HG03565 (cell line): Measurements from ENCODE around the gene LSM5.
"Not testable (repeated sequence)": the region's sequence is repeated elsewhere in the genome, so short reads cannot be mapped to it uniquely, and the experiment has no call there.

ENCODE experiments used
- ATAC-seq: cut with Tn5 transposase; IDR thresholded peaks from one replicate; pipeline ENCODE4 v1.9.1; 2021; ENCODE audit warnings: mild to moderate bottlenecking, moderate library complexity; ENCODE audit not compliant: unreplicated experiment

The LSM5 gene

DNA sequence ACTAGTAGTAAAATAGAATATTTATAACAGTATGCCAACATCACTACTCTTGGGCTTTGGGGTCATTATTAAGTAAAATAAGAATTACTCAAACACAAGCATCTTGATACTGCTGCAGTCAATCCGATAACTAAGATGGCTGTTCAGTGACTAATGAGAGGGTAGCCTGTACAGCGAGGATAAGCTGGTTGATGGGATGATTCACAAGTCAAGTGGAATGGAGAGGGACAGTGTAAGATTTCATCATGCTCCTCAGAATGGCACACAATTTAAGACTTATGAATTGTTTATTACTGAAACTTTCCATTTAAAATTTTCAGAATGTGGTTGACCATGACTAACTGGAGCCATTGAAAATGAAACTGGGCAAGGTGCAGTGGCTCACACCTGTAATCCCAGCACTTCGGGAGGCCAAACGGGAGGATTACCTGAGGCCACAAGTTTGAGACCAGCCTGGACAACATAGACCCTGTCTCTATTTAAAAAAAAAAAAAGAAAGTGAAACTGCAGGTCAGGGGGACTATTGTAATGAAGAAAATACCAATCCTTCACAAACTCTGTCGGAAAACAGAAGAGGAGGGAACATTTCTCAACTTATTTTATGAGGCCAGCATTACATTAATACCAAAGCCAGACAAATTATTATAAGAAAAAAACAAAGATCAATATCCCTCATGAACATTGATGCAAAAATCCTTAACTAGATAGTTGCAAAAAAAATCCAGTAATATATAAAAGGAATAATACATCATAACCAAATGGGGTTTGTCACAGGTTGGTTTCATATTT lies 16.3 kb upstream of the LSM5 start:
- ATAC-seq = no peak

DNA sequence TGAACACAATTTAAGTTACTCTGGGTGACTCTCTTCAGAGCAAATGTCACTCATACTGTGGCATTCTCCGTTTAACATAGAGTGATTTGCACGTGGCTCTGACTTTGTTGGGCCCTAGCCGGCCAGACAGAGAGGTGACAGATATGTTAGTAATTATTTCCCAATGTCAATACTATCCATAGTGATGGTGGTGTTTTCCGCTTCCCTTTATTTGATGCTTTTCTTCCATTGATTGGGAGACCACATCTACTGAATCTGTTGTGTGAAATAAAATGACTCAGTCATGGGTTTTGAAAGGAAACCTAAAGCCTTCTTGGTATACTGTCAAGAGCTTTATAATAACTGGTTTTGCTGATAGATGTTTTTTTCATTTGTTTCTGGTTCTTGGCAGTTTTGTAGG lies 12.5 kb upstream of the LSM5 start:
- ATAC-seq = no peak

DNA sequence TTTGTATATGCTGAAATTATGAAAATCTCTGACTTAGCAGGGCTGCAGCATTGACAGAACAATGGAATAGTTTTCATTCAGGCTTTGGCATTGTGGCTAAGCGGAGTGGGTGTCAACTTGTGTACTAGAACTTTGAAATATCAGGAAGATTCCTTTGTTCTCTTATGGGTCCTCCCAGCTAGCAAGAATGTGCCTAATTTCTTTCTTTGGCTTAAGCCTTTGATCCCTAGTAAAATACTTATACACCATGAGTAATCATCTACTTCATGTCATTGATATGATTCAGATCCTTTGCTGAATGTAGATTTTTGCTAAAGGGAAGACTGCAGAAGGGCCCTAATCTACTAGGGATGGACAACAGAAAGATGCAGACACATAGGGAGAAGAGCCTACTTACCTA lies 11.3 kb upstream of the LSM5 start:
- no peak for ATAC-seq

DNA sequence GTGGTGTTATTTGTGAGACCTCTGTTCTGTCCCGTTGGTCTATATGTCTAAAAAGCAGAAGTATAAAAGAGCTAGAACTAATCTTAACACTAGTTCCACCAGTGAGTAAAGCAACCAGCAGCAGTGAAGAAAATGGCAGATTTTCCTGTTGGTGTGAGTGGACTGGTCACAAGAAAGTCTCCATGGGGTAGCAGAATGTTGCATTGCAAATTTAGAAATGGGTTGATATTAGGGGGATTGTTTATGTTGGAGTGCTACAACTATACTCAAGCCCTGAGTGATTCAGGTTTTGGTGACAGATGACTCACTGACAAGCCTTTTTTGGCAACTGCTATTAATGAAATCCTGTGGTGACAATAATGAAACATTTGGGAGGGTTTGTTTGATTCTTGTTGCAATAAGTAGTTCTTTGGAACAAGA lies 10.8 kb upstream of the LSM5 start:
- peak; percentile 67 for ATAC-seq

DNA sequence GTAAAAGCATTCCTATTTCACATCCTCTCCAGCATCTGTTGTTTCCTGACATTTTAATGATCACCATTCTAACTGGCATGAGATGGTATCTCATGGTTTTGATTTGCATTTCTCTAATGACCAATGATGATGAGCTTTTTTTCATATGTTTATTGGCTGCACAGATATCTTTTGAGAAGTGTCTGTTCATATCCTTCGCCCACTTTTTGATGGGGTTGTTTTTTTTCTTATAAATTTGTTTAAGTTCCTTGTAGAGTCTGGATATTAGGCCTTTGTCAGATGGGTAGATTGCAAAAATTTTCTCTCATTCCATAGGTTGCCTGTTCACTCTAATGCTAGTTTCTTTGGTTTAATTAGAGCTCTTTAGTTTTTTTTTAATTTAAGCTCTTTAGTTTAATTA lies 10.0 kb upstream of the LSM5 start:
- not testable (repeated sequence) for ATAC-seq

DNA sequence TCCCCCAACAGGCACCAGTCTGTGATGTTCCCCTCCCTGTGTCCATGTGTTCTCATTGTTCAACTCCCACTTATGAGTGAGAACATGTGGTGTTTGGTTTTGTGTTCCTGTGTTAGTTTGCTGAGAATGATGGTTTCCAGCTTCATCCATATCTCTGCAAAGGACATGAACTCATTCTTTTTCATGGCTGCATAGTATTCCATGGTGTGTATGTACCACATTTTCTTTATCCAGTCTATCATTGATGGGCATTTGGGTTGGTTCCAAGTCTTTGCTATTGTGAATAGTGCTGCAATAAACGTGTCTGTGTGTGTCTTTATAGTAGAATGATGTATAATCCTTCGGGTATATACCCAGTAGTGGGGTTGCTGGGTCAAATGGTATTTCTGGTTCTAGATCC lies 9.6 kb upstream of the LSM5 start:
- not testable (repeated sequence) for ATAC-seq

DNA sequence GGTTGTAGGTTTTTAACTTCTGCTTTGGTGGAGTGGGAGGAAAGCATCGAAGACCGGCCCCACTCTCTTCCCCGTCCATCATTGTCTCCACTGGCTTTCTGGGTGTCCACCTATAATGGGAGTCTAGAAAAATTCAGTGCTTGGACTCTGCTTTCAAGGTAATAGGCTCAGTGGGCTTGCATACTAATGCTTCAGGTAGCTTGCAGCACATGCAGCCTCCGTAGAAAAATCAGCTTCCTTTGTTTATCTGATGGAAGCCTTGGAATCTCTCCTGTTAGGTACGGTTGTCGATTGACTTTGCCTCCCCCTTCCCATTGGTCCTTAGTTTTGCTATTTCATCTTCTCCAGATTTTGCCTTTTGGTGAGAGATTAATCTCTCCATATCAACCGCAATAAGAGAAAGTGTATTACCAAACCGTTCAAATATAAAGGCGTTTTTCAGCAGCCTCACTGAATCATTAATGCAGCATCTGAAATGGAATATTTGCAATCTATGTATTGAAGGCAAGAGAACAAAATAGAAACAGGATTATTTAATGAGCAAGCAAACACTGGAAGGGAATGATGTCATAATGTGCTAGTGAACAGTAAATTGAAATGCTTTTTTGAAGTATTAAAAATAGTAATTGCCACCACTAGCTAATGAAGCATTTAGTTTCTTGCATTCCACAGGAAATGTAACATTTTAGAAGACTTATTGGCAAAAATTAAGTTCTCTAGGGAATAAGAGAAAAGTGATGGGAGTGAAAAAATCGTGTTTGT lies 6.1 kb upstream of the LSM5 start:
- ATAC-seq = no peak

DNA sequence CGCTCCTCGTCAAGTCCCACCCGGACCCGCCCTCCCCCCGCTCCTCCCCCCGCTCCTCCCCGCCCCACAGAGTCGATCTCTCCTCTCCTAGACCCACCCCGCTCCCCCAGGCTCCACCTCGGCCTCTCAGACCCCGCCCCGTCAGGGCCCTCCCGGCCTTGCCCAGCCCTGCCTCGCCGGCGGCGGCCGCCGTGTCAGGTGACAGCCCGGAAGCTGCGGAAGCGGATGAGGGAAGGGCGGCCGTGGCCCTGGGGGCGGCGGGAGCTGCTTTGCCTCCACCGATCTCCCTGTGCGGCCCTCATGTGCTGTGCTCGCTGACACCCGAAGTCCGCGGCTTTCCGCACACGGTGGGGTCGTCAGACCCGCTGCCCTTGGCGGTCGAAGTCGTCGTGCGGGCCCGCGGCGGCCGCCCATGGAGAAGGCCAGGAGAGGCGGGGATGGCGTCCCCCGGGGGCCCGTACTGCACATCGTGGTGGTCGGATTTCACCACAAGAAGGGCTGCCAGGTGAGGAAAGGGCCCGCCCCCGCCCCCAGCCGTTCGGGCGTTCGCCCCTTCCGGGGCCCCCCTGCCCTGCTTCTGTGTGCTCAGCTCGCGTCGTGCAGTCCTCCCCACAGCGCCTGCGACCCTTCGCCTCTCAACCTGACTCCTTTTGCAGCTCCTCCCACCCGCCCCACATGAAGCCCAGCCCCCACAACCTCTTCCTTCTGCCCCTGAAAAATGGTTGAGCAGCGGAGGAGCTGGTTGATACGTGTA lies 5.3 kb upstream of the LSM5 start, which contains the start of gene AVL9:
TSS of gene AVL9 (plus strand) at position 192 of the 754 bp plus-strand sequence. CDS start at position 413, 221 bp downstream.
- ATAC-seq = peak; percentile 88

DNA sequence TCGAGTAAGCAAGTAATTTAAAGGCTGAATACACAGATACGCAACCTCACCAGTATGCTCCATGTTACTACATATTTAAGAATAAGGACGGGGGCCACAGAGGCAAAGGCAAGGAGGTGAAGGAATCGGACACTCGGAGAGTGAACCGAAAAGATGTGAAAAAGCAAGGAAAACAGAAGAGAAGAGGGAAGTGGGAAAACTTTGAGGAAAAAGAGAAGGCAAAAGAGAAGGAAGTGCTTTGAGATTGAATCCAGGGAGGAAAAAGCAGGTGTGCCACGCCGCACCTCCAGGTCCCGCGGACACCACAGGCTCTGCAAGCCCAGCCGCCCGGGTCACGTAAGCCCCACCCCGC lies 4.7 kb upstream of the LSM5 start:
- peak; percentile 12 for ATAC-seq

DNA sequence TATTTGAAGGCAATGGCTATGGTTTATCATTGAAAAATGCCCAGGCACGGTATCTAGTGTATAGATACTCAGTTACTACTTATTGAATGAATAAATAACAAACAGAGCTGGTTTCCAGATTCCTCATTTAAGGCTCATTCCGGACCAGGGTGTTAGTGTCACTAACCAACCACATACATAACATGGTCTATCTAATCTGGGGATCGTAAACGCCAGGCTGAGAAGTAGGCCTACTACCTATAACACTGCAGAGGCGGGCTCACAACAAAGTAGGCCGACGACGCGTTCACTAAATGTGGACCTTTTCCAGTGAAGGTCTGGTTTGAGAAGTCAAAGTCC lies 423 bp downstream of the LSM5 start:
- no peak for ATAC-seq

DNA sequence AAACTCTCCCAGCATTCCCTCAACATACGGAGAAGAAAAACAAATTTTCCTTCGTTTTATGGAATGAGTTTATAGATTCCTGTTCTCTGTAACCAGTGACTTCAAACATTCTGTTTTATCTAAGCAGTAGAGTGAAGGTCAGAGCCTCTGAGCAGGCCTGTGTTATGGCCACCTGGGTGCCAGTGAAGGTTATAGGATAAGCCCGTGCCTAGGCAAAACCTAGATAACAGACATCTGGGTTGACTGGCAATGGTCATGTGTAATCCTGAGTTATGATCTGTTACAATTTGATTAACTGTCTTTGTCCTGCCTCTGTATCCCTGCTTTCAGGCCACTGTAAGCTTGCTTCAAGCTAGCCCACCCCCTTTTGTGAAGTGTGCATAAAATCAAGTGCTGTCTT lies 8.3 kb downstream of the LSM5 start:
- no peak for ATAC-seq

DNA sequence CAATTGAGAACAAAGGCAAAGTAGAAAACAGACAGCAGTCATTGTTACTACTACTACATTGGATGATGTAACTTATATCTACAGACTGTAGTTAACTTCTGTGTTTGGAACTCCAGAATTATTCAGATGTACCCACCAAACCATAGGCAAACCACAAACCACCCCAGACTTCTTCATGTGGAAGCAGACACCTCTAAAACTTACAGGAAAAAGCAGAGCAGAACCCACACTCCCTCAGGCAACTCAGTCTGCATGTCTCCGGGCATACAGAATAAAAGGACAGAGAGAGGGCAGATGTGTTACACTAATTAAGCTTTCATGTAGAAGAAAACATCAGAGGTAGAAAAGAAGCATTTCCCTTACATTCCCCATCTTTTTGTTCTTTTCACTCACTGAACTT lies 9.0 kb downstream of the LSM5 start:
- no peak for ATAC-seq

DNA sequence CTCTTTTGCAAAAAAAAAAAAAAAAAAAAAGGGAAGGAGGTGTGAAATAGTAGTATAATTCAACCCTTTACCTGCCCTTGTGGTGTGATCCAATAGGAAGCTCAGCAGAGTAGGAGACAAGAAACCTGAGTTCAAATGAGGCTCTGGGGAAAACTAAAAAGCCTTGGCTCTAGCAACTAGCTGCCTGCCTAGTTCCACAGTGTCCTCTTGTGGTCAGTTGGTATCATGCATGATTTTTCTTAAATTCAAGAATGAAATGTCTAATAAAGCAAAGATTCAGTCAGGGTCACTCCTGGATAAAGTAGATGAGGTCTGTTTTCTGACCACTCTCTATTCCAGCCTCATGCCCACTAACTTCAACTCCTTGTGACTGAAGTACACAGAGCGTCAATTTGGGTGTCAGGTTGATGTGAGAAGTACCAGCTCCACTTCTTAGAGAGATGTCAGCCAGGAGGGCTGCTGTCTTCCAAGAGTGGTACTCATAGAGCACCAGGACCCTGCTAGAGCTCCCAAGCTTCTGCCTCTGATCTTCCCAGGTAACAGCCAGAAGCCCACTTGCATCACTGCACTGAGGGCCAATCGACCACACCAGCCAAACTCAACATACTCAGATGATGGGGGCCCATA lies 10.5 kb downstream of the LSM5 start:
- ATAC-seq = no peak

DNA sequence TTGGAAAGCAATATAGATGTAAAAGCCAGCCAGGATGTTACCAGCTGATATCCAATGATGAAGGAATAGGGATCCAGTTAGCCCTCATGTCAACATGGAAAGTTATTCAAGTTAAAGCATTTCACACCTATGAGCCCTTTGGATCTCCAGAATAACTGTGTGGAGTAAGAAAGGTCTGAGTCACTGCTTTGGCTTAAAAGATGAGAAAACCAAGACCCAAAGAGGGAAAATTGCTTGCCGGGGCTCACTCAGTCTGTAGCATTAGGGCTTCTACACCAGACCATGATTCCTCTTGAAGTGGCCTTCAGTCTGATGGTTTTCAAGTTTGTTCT lies 12.6 kb downstream of the LSM5 start:
- ATAC-seq = no peak

DNA sequence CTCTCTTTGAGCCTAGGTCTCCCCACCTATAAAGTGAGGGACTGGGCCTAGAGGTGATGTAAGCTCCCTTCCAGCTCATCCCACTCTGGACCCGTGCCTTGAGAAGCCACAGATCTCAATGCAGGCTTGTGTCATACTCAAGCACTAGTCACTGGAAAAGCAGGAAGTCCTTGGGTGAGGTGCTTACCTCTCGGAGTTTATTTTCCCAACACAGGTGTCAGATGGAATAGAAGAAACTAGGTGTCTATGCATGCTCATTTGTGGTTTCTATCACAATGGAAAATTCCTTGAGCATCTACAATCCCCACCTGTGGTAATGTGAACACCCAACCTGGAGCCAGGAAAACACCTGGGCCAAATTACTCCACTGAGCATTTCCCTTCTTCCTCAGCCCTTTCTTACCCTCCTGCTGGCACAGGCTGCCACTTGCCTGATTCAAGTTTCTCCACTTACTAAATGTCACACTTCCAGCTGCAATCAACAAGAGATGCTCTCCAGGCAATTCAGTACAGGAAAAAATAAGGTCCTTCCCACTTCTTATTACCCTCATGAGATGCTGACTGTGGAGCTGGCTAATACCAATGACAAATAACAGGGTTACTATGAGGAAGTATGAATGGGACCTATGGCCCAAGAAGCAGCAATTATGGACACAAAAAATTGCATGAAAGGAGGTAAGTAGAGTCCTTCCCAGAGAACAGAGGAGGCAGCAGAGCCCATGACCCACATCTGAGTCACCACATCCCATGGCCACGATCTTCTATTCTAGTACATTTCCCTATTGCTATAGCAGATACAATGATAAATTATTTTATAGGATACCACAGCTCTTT lies 13.1 kb downstream of the LSM5 start:
- ATAC-seq = no peak

DNA sequence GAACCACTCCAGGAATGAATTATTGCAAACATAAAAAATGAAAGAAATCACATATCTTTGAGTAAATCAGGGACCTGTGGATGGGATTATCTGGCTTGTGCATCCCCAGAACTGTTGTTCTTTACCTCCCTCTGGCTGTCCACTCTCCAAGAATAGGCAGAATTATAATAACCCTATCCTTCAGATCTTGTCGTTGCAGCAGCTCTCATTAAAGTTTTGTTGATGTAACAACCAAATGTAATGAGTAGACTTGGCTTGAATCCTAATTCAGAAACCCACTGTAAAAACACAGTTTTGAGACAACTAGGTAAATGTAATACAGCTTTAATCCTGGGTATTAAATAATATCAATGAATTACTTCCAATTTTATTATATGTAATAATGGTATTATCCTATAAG lies 16.2 kb downstream of the LSM5 start:
- ATAC-seq = no peak

DNA sequence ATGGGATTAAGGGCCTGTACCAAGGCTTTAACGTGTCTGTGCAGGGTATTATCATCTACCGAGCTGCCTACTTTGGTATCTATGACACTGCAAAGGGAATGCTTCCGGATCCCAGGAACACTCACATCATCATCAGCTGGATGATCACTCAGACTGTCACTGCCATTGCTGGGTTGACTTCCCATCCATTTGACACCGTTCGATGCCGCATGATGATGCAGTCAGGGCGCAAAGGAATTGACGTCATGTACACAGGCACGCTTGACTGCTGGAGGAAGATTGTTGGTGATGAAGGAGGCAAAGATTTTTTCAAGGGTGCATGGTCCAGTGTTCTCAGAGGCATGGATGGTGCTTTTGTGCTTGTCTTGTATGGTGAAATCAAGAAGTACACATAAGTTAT lies 18.2 kb downstream of the LSM5 start:
- no peak for ATAC-seq

DNA sequence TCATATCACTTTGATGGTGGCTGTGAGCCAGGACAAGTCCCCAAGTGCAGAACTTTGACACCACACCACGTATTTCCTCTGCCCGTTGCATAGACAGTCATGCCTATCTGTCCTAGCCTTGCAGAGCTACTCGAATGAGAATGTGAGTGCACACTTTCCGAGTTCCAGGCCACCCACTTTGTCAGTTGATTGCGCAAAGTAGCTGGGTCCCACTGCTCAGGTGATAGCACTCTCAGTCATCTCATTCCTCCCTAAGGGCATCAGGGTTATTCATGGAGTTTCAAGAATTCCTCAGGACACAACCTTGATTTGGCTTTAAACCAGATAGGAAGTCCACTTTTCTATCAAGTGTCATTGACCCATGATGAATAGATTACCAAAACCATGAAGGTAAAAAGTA lies 19.3 kb downstream of the LSM5 start:
- ATAC-seq = no peak

DNA sequence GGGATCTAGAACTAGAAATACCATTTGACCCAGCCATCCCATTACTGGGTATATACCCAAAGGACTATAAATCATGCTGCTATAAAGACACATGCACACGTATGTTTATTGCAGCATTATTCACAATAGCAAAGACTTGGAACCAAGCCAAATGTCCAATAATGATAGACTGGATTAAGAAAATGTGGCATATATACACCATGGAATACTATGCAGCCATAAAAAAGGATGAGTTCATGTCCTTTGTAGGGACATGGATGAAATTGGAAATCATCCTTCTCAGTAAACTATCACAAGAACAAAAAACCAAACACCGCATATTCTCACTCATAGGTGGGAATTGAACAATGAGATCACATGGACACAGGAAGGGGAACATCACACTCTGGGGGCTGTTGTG lies 20.2 kb downstream of the LSM5 start:
- not testable (repeated sequence) for ATAC-seq

DNA sequence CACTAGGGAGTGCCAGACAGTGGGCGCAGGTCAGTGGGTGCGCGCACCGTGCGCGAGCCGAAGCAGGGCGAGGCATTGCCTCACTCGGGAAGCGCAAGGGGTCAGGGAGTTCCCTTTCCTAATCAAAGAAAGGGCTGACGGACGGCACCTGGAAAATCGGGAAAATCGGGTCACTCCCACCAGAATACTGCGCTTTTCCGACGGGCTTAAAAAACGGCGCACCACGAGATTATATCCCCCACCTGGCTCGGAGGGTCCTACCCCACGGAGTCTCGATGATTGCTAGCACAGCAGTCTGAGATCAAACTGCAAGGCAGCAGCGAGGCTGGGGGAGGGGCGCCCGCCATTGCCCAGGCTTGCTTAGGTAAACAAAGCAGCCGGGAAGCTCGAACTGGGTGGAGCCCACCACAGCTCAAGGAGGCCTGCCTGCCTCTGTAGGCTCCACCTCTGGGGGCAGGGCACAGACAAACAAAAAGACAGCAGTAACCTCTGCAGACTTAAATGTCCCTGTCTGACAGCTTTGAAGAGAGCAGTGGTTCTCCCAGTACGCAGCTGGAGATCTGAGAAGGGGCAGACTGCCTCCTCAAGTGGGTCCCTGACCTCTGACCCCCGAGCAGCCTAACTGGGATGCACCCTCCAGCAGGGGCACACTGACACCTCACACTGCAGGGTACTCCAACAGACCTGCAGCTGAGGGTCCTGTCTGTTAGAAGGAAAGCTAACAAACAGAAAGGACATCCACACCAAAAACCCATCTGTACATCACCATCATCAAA lies 25.4 kb downstream of the LSM5 start:
- not testable (repeated sequence) for ATAC-seq
